Stimulated activated CD8-positive, alpha-beta memory T cell treated with anti-CD3 and anti-CD28 coated beads, Interleukin-12 subunit alpha, Interleukin-12 subunit beta, amount 100 ng/mL, for 4 hours (primary cell): ENCODE measurements around the gene KIAA0232.
"Not testable (repeated sequence)": the region's sequence is repeated elsewhere in the genome, so short reads cannot be mapped to it uniquely, and the experiment has no call there.

Source experiments
- DNase-seq: peaks from one replicate; pipeline ENCODE4 v3.0.0-alpha.2; 2020; ENCODE audit warnings: low read depth

Gene KIAA0232

GRCh38 chr4:6812766-6813165 is 30.2 kb downstream of the KIAA0232 start:
- no peak for DNase-seq

DNA sequence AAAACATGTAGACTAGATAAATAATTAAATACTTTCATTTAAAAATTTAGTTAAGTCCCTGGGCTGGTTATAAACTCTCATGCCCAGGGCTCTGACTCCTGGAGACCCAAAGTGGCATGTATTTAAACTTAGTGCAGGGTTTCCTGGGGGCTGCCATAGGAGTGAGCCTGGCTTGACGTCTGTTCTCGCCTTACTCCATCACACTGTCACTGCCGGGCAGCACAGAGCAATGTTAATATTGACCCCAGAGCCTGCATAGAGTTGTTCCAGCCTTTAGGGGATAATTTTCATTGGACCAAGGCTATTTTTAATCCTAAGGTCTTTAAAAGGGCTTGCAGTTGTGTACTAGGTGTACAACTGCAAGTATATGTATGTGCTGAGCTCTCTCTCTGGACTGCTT is 31.2 kb downstream of the KIAA0232 start:
- DNase-seq, result no peak

GRCh38 chr4:6815029-6815836 is 32.7 kb downstream of the KIAA0232 start:
- DNase-seq, result no peak

- no peak for DNase-seq
Observed at GRCh38 chr4:6819295-6819694, 36.8 kb downstream of the KIAA0232 start.

- no peak for DNase-seq
Observed at GRCh38 chr4:6820695-6821094, 38.2 kb downstream of the KIAA0232 start.

DNA sequence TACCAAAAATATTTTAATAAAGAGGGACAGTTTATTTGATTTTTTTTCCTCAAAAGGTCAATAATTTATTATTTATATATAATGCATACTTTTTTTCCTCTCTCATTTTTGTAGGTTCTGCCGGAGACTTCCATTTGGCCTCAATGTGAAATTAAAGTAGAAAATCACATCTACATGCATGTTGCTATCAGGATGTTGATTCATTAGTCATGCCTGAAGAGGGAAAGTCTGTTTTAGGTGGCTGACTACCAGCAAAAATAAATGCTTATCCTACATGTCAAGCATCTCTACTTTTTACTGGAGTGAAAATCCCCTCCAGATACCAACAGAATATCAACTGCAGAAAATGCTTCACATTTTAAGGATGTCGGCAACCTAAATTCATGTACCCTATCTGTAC is 41.5 kb downstream of the KIAA0232 start:
- DNase-seq, result no peak

GRCh38 chr4:6824772-6825402 is 42.4 kb downstream of the KIAA0232 start:
- DNase-seq, result no peak

- DNase-seq, result no peak
Observed at GRCh38 chr4:6825403-6825802, 42.9 kb downstream of the KIAA0232 start.

- no peak for DNase-seq
Observed at GRCh38 chr4:6826781-6827508, 44.4 kb downstream of the KIAA0232 start.

- DNase-seq, result no peak
Observed at GRCh38 chr4:6829086-6829485, 46.6 kb downstream of the KIAA0232 start.

DNA sequence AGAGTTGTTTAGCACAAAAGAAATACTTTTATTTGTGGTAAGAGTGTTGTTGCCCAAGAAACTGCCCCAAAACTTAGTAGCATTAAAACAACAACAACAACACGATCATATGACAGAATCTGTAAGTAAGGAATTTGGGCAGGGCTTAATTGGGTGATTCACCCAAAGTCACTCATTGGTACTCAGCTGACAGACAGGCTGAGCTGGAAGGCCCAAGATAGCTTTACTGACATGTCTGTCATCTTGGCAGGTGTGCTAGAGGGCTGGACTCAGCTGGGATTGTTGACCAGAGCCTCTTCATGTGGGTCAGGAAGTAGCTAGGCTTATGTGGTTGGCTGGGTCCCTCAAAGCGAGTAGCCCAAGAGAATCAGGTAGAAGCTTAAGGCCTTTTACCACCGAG is 52.3 kb downstream of the KIAA0232 start:
- DNase-seq, result no peak

DNA sequence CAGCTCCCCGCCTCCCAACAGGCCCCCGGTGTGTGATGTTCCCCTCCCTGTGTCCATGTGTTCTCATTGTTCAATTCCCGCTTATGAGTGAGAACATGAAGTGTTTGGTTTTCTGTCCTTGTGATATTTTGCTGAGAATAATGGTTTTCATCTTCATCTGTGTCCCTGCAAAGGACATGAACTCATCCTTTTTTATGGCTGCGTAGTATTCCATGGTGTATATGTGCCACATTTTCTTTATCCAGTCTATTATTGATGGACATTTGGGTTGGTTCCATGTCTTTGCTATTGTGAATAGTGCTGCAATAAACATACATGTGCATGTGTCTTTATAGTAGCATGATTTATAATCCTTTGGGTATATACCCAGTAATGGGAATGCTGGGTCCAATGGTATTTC is 53.1 kb downstream of the KIAA0232 start:
- DNase-seq, result not testable (repeated sequence)

GRCh38 chr4:6837106-6837505 is 54.6 kb downstream of the KIAA0232 start:
- DNase-seq, result not testable (repeated sequence)

DNA sequence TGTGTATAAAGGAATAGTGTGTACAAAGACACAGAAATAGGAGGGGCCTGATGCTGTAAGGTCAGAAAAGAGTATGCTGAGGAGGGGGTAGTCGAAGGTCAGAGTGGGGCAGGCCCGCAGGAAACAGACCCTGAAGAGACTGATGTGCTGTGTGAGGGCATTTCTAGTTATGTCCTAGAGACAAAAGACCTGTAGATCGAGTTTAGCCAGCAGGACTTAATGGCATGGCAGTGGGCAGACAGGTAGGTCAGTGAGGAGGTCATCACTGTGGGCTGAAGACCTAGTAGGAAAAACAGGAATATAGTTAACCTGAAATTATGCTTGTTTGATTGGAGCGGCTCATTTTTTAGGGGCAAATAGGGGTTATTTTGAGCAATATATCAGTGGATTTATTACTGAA is 57.1 kb downstream of the KIAA0232 start:
- DNase-seq, result no peak

- DNase-seq, result no peak
Observed at GRCh38 chr4:6840062-6840976, 57.8 kb downstream of the KIAA0232 start.

GRCh38 chr4:6845027-6845426 is 62.5 kb downstream of the KIAA0232 start:
- DNase-seq, result no peak

DNA sequence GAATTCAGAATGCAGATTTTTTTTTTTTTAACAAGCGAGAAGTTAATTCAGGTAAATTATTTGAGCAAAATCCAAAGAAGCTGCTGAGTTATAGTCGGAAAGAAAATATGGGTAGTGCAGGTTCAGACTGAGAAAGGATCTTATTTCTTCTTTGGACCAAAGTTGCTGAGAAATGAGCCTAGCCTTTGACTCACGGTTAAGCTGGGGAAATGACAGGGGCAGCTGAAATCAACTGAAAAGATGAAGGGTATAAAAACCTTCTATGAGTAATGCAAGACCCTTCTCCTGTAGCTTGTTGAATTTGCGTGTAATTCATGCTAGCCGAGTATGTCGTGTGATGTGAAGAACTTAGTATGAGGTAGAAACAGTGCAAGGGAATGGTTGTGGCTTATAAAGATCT is 63.0 kb downstream of the KIAA0232 start:
- DNase-seq, result no peak

GRCh38 chr4:6847178-6847577 is 64.7 kb downstream of the KIAA0232 start:
- DNase-seq, result no peak

DNA sequence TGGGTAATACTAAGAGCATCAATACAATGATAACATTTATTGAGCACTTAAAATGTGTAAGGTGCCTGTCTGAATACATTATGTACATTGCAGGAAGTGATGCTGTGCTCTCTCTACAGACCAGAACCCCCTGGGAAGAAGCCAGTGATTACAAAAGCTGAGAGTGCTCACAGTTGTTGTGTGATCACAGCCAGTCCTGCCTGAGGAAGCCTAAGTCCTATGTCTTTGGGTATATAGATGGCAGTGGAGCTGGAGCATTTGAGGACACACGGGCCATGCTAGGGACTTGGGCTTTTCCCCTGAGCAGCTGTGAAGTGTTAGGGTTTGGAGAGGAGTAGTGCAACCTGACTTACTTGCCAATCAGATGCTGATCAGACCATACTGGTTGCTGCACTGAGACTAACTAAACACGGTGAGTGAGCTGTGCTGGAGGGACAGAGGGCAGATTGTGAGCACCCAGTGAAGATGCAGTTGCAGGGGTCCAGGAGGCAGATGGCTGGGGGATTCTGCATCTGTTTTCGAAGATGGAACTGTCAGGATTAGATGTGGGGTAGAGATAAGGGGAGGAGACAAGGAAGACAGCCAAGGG is 66.3 kb downstream of the KIAA0232 start:
- DNase-seq, result no peak

GRCh38 chr4:6849691-6850090 is 67.2 kb downstream of the KIAA0232 start:
- DNase-seq, result no peak

- DNase-seq, result no peak
Observed at GRCh38 chr4:6851431-6851830, 68.9 kb downstream of the KIAA0232 start.

- no peak for DNase-seq
Observed at GRCh38 chr4:6851962-6852361, 69.4 kb downstream of the KIAA0232 start.
